Psoas muscle (tissue), 8 donors: ENCODE measurements around the gene MAP2K6. TPM values are rescaled to one million over a fixed set of nuclear protein-coding genes. Genes with fewer than 3 reads are reported as not detected.

Experiments used
- ATAC-seq, 4 donors: fragments of 200-7000 bp; cut with Tn5 transposase; one replicate each; pipeline ENCODE4 v1.9.1; 2020; ENCODE audit warnings: moderate library complexity in 3 of 4, mild to moderate bottlenecking in 2 of 4
- DNase-seq, 2 donors: peaks; one replicate each; pipeline ENCODE4 v3.0.0-alpha.2; 2020
- H3K27ac ChIP-seq: fragments of 200-600 bp; one replicate; pipeline ENCODE4 v1.8.0; 2022
- H3K27me3 ChIP-seq, 3 donors: fragments of 200-600 bp in 1 of 3; one replicate each; pipeline versions ENCODE4 v1.6.1 to v1.8.0; 2013 to 2022; ENCODE audit warnings: low read length in 2 of 3, mild to moderate bottlenecking in 2 of 3, moderate library complexity in 1 of 3; ENCODE audit not compliant: insufficient read depth in 3 of 3
- H3K36me3 ChIP-seq, 2 donors: fragments of 200-600 bp in 1 of 2; one replicate each; pipeline versions ENCODE4 v1.6.1 to v1.8.0; 2013 to 2022; ENCODE audit warnings: low read depth in 1 of 2, mild to moderate bottlenecking in 1 of 2, moderate library complexity in 1 of 2; ENCODE audit not compliant: insufficient read depth in 1 of 2
- H3K4me1 ChIP-seq: fragments of 200-600 bp; one replicate; pipeline ENCODE4 v1.8.0; 2022
- H3K4me3 ChIP-seq: fragments of 200-600 bp; one replicate; pipeline ENCODE4 v1.8.0; 2022; ENCODE audit warnings: mild to moderate bottlenecking
- H3K9me3 ChIP-seq: fragments of 200-600 bp; one replicate; pipeline ENCODE4 v1.8.0; 2022
- WGBS, 3 donors: extraction: QIAGEN DNeasy Blood & Tissue Kit; methylation state at CpG; one replicate each; pipeline versions ENCODE4 v1.1.6 to v1.1.7; 2013; 5-methylcytosine and 5-hydroxymethylcytosine counted together
- intact Hi-C, 2 donors: fragments of 100-400 bp; cut with DNase I; formaldehyde crosslinking; loops; one replicate each; pipeline versions ENCODE4 v1.11.0 to v1.14.2; 2022
- polyA plus RNA-seq, 3 donors: library from polyadenylated mRNA; stranded (reverse); fragments of 200-250 nt; gene quantifications; one replicate each; pipeline ENCODE4 v1.2.3, GENCODE V29; 2013
- total RNA-seq, 4 donors: library from RNA; stranded (reverse); fragmentation: NEBNext Ultra II Directional in 2 of 4; extraction: Animal tissue kit (Norgen Biotek cat#: 25700) in 2 of 4; gene quantifications; one replicate each; pipeline versions ENCODE4 v1.2.1 to v1.2.4, GENCODE V29; 2021 to 2023
- TF ChIP-seq, protein P1 (sequence below): fragments of 200-600 bp; IDR thresholded peaks from one replicate; pipeline ENCODE4 v1.8.0; 2022; ENCODE audit warnings: antibody characterized with exemption
- donor health status: healthy with polysubstance abuse.
- donor health status: DM: no; HTN: no; CAD: no; lungs with moderate emphysema.
- donor health status: Bipolar disorder and iron deficiency.
- donor health status: healthy.
- donor health status: DM: yes; HTN: yes; CAD: no.
- donor health status: DM: no; HTN: no; CAD: no.
- donor health status: DM: no; HTN: no; CAD: no.
- donor health status: DM: yes; HTN: yes; CAD: no.

MAP2K6 gene
- total and polyA plus RNA-seq, 7 donors: 6.4 to 127 (median 50.0) TPM

DNA sequence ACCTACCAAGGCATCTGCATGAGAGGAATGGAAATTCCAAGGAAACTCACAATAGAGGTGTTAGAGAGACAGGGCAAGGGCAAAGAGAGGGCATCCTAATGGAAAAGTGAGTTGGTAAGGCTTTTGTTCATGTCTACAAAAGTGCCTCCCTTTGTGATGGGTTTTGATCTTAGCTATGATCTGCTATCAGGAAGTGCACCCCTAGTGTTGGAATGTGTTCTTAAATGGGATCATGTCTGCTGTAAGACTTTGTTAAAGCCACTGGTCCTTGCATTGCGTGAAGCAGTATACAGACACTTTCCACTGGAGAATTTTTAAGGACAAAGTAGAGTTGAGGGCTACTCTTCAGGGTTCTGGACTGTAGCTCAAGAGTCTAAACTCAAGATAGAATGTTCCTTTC is 92.0 kb downstream of the MAP2K6 start:
- 95 to 96% (median 96%) methylated on average over 1 of the region's 1 CpG for WGBS, 3 donors
- Histone ChIP-seq H3K36me3 (no peaks in the 10 kb centered on the region), H3K27ac (peak overlapping the region; percentile 87), H3K4me1 (peaks cover 50% of the 10 kb centered on the region), H3K27me3 (no peaks in the 10 kb centered on the region), H3K9me3 (peaks cover 4% of the 10 kb centered on the region), H3K4me3 (no peak overlapping the region)
- intact Hi-C loops: loop anchor here in 1 of 2 donors (10.0 kb wide), 1 partner anchor 152 kb away; no protein-coding TSS in a partner anchor
- ATAC-seq (peak in 1 of 4 donors; percentile 26), DNase-seq (no peak)
- TF ChIP-seq, protein P1, sequence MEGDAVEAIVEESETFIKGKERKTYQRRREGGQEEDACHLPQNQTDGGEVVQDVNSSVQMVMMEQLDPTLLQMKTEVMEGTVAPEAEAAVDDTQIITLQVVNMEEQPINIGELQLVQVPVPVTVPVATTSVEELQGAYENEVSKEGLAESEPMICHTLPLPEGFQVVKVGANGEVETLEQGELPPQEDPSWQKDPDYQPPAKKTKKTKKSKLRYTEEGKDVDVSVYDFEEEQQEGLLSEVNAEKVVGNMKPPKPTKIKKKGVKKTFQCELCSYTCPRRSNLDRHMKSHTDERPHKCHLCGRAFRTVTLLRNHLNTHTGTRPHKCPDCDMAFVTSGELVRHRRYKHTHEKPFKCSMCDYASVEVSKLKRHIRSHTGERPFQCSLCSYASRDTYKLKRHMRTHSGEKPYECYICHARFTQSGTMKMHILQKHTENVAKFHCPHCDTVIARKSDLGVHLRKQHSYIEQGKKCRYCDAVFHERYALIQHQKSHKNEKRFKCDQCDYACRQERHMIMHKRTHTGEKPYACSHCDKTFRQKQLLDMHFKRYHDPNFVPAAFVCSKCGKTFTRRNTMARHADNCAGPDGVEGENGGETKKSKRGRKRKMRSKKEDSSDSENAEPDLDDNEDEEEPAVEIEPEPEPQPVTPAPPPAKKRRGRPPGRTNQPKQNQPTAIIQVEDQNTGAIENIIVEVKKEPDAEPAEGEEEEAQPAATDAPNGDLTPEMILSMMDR: no peak

- WGBS, 3 donors: 31 to 50% (median 48%) methylated on average over 1 of the region's 1 CpG
- intact Hi-C loops: loop anchor here in 1 of 2 donors (10.0 kb wide), 1 partner anchor 154 kb away; no protein-coding TSS in a partner anchor
- DNase-seq (no peak), ATAC-seq (peak in 3 of 4 donors; percentile 63 to 68 (median 65))
- peaks cover 41% of the 10 kb centered on the region for H3K4me1 ChIP-seq
- TF ChIP-seq, protein P1: no peak
- H3K4me3 ChIP-seq: peak overlapping the region; percentile 29
- H3K9me3 ChIP-seq: peaks cover 4% of the 10 kb centered on the region
- H3K27me3 ChIP-seq: no peaks in the 10 kb centered on the region
- peak overlapping the region; percentile 54 for H3K27ac ChIP-seq
- H3K36me3 ChIP-seq: no peaks in the 10 kb centered on the region
These were observed 94.3 kb downstream of the MAP2K6 start for GRCh38 chr17:69508814-69509213.

DNA sequence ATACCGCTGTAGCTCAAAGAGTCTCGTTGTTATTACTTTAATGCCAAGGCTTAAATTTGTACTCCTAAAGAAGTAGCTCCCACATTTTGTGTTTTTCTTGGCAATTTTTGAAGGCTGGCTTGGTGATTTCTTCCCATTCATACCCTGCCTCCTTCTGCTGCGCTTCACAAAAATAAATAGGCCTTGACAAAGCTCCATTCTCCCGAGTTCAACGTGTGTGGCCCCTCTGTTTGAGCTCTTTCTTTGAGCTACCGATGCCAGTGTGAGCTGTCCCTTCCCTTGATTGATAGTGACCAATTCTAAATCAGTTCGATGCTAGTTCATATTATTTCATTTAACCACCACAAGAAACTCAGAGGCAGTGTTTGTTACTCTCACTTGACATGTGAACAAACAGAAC is 96.8 kb downstream of the MAP2K6 start:
- H3K36me3 ChIP-seq: no peaks in the 10 kb centered on the region
- ATAC-seq: no peak
- peaks cover 21% of the 10 kb centered on the region for H3K4me1 ChIP-seq
- TF ChIP-seq, protein P1: no peak
- DNase-seq: no peak
- H3K27me3 ChIP-seq: no peaks in the 10 kb centered on the region
- intact Hi-C loops: no loop called here
- H3K4me3 ChIP-seq: no peak overlapping the region
- H3K27ac ChIP-seq: no peak overlapping the region
- WGBS, 3 donors: 87 to 93% (median 90%) methylated on average over 7 of the region's 7 CpGs
- H3K9me3 ChIP-seq: peaks cover 4% of the 10 kb centered on the region

DNA sequence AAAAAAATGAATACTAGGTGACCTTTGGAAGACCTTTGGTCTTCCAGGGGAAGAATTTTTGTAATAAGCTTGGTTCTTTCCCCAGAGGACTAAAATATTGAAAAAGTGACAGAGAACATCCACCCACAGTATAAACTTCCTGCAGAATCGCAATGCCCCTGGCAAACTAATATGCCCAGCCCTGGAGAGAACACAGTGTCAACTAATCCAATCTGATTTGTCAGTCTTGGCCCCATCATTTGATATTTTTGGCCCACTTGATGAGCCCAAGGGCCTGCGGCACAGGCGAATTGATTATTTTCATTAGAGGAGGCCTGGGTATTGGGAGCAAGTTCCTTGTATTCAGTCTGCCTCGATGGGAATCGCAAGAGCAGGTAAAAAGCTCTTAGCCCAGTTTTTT is 98.4 kb downstream of the MAP2K6 start:
- H3K27me3 ChIP-seq: no peaks in the 10 kb centered on the region
- WGBS, 3 donors: 52 to 73% (median 62%) methylated on average over 5 of the region's 5 CpGs
- intact Hi-C loops: no loop called here
- ATAC-seq (peak in 3 of 4 donors; percentile 43 to 74 (median 66)), DNase-seq (no peak)
- H3K4me1 ChIP-seq: peaks cover 15% of the 10 kb centered on the region
- no peak overlapping the region for H3K27ac ChIP-seq
- H3K36me3 ChIP-seq: peaks cover 0 to 9% of the 10 kb centered on the region in 2 donors
- peaks cover 4% of the 10 kb centered on the region for H3K9me3 ChIP-seq
- no peak overlapping the region for H3K4me3 ChIP-seq
- TF ChIP-seq, protein P1: no peak

DNA sequence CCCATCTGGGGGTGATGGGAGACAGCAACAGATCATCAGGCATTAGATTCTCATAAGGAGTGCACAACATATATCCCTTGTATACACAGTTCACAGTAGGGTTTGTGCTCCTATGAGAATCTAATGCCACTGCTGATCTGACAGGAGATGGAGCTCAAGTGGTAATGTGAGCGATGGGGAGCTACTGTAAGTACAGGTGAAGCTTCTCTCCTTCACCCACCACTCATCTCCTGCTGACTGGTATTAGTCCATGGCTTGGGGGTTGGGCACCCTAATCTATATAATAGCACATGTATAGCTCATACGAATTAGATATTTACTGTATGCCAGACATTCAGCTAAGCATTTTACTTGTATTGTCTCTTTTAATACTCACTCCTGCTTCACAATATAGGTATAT is 101.7 kb downstream of the MAP2K6 start:
- Histone ChIP-seq H3K36me3 (peaks cover 0 to 42% of the 10 kb centered on the region in 2 donors), H3K27me3 (no peaks in the 10 kb centered on the region), H3K9me3 (no peaks in the 10 kb centered on the region), H3K4me3 (no peak overlapping the region), H3K27ac (no peak overlapping the region), H3K4me1 (peaks cover 4% of the 10 kb centered on the region)
- intact Hi-C loops: no loop called here
- TF ChIP-seq, protein P1: no peak
- no peak for DNase-seq
- WGBS, 3 donors: 88 to 96% (median 96%) methylated on average over 2 of the region's 2 CpGs
- no peak for ATAC-seq
